K562 (cell line): ENCODE measurements around the gene PLCB3.

Source experiments
- ARID1B ChIP-seq: fragments of 450-650 bp; IDR thresholded peaks from 2 replicates; pipeline ENCODE4 v1.6.1; 2016; ENCODE audit warnings: antibody characterized with exemption, mild to moderate bottlenecking, inconsistent platforms
- CEBPB ChIP-seq: fragments of 450-650 bp; IDR thresholded peaks from 2 replicates; pipeline ENCODE4 v1.6.1; 2016; ENCODE audit warnings: missing genetic modification characterization, missing compliant biosample characterization
- EZH2 ChIP-seq: IDR thresholded peaks from 2 replicates; pipeline ENCODE4 v1.6.1; 2012; ENCODE audit warnings: low read depth, mild to moderate bottlenecking, inconsistent platforms, low read length, borderline replicate concordance
- HDAC2 ChIP-seq: fragments of 450-650 bp; IDR thresholded peaks from 2 replicates; pipeline ENCODE4 v1.6.1; 2016; ENCODE audit warnings: mild to moderate bottlenecking
- LCOR ChIP-seq: sonication (generic); formaldehyde crosslinking; IDR thresholded peaks from 2 replicates; pipeline ENCODE4 v1.8.0; 2022; ENCODE audit warnings: mild to moderate bottlenecking, missing genetic modification reagents
- TF ChIP-seq, protein P1 (sequence below): fragments of 250-450 bp; sonication (Bioruptor Pico); IDR thresholded peaks from 2 replicates; pipeline ENCODE4 v1.4.0; 2020
- TF ChIP-seq, protein P2 (sequence below): sonication (generic); formaldehyde crosslinking; IDR thresholded peaks from 2 replicates; pipeline ENCODE4 v1.8.0; 2022; ENCODE audit warnings: mild to moderate bottlenecking, missing genetic modification reagents
- TF ChIP-seq, protein P3 (sequence below): sonication (generic); formaldehyde crosslinking; IDR thresholded peaks from 2 replicates; pipeline ENCODE4 v1.9.0; 2022; ENCODE audit warnings: mild to moderate bottlenecking, missing genetic modification reagents

DNA sequence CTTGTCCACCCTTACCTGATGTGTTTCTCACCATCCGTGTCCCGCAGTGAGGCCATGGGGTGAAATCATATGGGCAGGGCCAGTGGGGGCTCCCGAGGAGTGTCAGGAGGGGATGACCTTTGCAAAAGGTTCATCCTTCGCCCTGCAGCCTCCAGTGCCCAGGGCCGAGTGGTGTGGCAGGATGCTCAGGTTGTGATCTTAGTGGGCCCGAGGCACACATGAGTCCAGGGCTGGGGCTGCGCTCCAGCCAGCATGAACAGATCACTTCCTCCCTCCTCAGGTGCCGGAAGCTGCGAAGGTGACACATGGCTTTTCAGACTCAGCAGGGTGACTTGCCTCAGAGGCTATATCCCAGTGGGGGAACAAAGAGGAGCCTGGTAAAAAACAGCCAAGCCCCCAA is 13.3 kb upstream of the PLCB3 start:
- TF ChIP-seq CEBPB (tag), result no peak
- TF ChIP-seq EZH2, result no peak
- TF ChIP-seq, protein P1, sequence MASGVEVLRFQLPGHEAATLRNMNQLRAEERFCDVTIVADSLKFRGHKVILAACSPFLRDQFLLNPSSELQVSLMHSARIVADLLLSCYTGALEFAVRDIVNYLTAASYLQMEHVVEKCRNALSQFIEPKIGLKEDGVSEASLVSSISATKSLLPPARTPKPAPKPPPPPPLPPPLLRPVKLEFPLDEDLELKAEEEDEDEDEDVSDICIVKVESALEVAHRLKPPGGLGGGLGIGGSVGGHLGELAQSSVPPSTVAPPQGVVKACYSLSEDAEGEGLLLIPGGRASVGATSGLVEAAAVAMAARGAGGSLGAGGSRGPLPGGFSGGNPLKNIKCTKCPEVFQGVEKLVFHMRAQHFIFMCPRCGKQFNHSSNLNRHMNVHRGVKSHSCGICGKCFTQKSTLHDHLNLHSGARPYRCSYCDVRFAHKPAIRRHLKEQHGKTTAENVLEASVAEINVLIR (CRISPR knock-in tag), result no peak
- TF ChIP-seq, protein P2, sequence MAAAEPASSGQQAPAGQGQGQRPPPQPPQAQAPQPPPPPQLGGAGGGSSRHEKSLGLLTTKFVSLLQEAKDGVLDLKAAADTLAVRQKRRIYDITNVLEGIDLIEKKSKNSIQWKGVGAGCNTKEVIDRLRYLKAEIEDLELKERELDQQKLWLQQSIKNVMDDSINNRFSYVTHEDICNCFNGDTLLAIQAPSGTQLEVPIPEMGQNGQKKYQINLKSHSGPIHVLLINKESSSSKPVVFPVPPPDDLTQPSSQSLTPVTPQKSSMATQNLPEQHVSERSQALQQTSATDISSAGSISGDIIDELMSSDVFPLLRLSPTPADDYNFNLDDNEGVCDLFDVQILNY (CRISPR knock-in tag), result no peak
- no peak for TF ChIP-seq HDAC2
- no peak for TF ChIP-seq LCOR
- TF ChIP-seq, protein P3, sequence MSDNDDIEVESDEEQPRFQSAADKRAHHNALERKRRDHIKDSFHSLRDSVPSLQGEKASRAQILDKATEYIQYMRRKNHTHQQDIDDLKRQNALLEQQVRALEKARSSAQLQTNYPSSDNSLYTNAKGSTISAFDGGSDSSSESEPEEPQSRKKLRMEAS (CRISPR knock-in tag), result no peak
- no peak for TF ChIP-seq ARID1B
